Stimulated activated naive CD4-positive, alpha-beta T cell treated with Interleukin-2 at 50 U/mL for 16 hours (primary cell): ENCODE measurements around the gene OR12D3.
"Not testable (repeated sequence)": the region's sequence is repeated elsewhere in the genome, so short reads cannot be mapped to it uniquely, and the experiment has no call there.

Experiments
- DNase-seq: peaks from one replicate; lab custom pipeline; 2025; lab: John Stamatoyannopoulos, UW

Gene OR12D3, protein sequence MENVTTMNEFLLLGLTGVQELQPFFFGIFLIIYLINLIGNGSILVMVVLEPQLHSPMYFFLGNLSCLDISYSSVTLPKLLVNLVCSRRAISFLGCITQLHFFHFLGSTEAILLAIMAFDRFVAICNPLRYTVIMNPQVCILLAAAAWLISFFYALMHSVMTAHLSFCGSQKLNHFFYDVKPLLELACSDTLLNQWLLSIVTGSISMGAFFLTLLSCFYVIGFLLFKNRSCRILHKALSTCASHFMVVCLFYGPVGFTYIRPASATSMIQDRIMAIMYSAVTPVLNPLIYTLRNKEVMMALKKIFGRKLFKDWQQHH

DNA sequence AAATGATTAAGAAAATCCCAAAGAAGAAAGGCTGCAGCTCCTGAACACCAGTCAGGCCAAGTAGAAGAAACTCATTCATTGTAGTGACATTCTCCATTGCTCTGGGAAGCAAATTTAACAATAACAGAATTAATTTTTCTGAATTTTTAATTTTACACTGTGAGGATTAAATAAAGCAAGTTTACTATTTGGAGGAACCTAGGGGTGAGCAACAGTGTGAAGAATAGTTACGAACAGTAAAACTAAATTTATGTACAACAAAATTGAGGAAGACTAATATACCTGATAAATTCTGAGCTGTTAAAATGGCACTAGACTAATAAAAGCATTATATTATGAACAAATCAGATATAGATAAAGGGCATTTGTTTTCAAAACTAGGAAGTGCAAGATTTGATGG is at the start of gene OR12D3:
OR12D3 (minus strand) TSS at position 101 of the 400 bp plus-strand sequence; CDS start at position 97, 4 bp downstream.
- DNase-seq, result no peak

DNA sequence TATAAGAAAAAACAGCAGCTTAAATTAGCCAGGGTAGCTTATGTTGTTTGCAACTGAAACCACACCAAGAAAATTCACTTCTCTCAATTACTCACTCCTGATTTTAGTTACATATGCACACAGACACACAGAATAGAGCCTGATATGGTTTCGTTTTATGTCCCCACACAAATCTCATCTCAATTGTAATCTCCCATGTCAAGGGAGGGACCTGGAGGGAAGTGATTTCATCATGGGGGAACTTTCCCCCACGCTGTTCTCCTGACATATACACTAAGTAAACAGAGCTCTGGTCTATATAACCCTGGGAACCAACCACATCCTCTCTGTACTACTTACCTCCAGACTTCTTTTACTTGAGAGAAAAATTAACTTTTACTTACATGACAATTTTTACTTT is 49.5 kb upstream of the OR12D3 start:
- DNase-seq, result no peak

DNA sequence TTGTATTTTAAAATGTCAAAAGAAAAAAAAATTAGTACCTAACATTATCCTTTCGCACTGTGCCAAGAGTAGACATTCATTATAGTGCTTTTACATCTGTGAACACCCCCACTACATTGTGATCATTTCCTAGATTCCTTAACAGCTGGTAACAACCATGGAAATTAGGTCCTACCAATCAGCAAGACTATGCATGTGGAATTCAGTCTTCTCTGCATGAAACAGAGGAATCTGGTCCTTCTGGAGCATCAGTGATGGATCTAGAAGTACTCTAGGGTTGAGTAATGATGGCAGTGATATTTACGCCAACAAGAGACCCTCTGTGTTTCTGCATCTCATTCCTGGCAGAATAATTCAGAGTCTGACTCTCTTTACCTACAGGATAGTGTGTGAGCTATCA is 49.1 kb upstream of the OR12D3 start:
- no peak for DNase-seq

DNA sequence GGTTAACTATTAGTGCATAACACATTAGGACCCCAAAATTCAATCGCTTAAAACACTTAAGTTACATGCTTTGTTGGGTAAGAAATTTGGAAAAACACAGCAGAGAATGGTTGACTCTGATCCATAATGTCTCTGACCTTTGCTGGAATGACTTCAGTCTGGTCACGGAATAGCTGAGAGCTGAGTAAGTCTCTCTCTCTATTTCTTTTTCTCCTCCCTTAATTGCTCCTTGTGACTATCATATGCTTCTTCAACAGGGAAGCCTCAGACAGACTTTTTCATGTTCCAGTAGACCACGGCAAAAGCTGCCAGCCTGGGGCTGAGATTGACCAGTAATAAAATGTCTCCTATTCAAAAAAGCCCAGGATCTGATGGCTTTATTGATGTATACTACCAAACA is 44.4 kb upstream of the OR12D3 start:
- no peak for DNase-seq

DNA sequence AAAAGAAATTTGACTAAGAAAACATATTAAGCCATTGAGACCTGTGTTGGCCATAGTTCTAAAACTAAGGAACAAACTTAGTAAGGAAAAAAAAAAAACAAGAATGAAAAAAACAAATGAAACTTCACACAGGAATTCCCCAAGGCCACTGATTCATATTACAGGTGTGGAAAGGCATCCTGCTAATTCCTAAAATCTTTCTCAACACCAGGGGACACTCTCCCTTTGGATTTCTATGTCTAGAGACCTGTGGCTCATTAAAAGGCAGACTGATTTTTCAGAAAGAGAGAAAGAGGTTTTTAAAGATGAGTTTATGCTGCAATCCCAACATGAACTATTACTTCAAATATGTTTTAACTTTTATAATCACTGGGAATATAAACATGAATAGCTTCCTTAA is 39.5 kb upstream of the OR12D3 start, which contains the start of gene OR12D1:
OR12D1 (plus strand) TSS at position 341 of the 400 bp plus-strand sequence.
- DNase-seq, result no peak

DNA sequence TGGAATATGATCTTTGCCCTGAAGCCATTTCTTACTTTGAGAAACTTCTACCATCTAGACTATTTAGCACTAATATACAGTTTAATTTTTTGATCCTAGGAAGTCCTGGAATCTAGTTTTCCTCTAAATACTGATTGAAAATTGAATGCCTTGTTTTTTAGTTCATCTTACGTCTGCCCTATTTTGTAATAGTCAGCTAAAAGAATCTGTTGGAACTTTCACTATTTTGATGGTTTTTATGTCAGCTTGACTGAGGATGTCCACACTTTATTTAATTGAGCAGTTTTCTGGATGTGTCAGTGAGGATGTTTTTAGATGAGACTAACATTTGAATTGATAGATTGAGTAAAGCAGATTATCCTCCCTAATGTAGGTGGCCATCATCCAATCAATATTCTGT is 28.7 kb upstream of the OR12D3 start:
- DNase-seq, result no peak

DNA sequence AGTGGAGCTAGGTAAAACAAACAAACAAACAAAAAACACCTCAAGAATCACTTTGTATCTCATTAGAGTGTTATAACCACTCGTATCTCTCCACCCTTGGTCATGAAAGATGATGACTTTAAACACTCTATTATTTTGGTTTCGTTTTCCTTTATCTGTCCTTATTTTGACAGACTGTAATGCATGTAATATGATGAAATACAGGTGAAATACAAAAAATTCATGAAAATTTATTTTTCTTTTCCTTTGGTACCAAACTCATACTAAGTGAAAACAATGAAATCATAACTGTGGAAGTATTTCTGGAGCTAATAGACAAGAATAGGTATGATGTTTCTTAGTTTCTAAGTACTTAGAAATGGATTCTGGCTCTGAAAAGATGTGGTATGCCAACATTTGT is 24.4 kb upstream of the OR12D3 start:
- no peak for DNase-seq

DNA sequence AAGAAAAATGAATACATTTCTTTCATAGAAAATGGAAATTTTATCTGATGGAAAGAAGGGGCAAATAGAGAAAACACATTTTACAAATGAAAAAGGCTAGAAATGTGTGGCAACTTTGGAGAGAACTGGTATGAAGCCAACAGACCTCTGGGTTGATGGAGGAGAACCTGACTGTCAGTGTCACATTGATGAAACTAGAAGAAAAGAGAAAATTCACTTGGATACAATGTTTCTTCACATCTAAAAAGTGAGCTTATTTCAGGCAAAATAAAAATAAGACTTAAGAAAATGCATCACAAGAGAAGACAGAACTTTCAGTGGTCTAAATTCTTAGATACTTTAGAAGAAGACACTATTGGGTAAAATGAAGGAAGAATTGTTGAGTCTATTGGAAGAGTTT is 20.2 kb upstream of the OR12D3 start, which contains the start of gene OR12D2:
OR12D2 (plus strand) TSS at position 301 of the 400 bp plus-strand sequence. CDS start 1,069 bp downstream, outside the sequence.
- DNase-seq, result no peak

DNA sequence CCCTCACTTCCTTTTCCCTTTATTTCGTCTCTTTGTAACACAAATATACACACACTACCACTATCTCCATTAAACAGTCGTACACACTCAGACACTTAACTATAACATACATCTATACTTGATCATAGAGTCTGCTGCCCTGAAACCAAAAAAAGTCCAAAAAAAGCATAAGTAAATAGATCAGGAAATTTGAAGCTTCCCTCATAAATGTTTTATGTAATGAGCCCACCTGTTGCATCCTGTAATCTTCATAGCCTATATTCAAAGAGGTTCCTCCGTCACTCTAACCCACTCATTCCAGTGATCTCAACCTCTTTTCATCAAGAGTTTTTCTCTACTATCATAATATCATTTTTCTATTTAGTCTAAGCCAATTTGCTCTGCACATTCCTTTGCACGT is 13.4 kb upstream of the OR12D3 start:
- DNase-seq, result no peak

DNA sequence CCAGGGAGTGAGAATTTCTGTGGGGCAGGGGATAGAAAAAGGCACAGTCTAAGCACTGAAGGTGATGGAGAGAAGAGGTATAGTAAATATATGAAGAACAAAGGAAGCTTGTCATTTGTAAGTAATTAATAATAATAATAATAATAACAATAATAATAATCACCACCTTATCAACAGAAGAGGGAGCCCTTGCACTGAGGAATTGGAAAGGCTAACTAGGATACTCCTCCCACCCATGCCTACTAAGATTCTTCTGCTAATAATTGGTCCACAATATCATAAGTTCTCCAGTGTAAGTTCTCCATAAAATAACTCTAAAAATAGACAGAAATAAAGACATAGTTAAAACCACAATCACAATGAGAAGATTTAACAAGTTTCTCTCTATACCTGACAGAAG is 912 bp upstream of the OR12D3 start:
- DNase-seq, result no peak

DNA sequence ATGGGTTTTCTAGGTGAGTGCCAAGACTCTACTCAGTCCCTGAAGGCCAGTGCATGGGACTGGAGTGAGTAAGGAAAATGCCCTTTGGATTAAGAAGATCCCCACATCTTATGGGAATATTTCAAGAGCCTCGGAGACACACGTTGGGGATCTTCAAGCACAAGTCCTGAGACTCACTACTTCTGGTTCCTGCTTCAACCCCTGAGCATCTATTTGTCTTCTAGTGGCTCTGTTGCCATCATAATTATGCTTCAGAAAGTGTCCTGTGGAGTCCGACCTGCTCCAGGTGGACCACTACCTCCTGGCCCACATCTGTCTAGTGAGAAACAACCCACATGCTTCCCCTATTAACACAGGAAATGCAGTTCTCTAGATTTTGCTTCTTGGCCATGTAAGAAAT is 6.3 kb downstream of the OR12D3 start, which contains the start of gene OR5V1:
OR5V1 (minus strand) TSS at position 101 of the 400 bp plus-strand sequence. CDS start 12,670 bp downstream, outside the sequence.
- DNase-seq, result no peak

DNA sequence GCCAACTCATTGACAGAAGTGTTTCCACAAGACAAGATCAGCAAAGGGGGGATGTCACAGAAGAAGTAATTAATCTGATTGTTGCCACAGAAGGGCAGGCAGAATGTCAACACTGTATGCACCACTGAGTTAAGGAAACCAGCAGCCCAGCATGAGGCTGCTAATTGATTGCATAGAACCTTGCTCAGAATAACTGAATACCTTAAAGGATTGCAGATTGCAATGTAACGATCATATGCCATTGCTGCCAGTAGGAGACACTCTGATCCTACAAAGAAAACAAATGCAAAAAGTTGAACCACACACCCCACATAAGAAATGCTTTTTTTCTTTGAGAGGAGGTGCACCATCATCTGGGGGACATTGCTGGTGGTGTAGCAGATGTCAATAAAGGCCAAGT is 19.5 kb downstream of the OR12D3 start:
- no peak for DNase-seq

DNA sequence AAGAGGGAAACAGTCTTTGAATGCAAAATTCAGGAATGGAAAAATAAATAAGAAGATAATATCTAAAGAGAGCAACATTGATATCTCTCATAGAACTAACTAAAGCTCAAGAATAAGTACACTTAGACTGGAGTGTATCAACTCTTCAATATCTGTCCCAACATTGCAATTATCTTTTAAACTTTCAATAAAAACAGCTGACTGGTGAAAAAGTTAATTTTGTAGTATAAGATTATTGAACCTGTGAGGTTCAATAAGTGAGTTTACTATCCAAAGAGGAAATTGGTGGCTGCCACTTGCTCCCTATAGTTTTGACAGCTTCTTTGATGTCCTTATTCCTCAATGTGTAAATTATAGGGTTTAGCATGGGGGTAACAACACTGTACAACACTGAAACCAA is 20.1 kb downstream of the OR12D3 start:
- no peak for DNase-seq

DNA sequence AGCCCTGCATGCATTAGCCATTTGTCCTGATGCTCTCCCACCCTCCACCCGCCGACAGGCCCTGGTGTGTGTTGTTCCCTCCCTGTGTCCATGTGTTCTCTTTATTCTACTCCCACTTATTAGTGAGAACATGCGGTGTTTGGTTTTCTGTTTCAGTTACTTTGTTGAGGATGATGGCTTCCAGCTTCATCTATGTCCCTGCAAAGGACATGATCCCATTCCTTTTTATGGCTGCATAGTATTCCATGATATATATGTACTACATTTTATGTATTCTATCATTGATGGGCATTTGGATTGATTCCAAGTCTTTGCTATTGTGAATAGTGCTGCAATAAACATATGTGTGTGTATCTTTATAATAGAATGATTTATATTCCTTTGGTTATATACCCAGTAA is 25.7 kb downstream of the OR12D3 start:
- not testable (repeated sequence) for DNase-seq

DNA sequence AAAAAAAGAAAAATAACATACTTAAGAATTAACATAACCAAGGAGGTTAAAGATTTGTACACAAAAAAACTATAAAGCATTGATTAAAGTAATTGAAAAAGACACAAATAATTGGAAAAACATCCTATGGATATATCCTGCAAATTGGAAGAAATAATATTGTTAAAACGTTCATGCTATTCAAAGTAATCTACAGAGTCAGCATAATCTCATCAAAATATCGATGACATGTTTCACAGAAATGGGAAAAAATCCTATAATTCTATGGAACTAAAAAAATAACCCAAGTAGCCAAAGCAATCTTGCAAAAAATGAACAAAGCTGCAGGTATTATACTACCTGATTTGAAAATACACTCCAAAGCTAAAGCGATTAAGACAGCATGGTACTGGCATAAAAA is 29.7 kb downstream of the OR12D3 start:
- DNase-seq, result no peak

DNA sequence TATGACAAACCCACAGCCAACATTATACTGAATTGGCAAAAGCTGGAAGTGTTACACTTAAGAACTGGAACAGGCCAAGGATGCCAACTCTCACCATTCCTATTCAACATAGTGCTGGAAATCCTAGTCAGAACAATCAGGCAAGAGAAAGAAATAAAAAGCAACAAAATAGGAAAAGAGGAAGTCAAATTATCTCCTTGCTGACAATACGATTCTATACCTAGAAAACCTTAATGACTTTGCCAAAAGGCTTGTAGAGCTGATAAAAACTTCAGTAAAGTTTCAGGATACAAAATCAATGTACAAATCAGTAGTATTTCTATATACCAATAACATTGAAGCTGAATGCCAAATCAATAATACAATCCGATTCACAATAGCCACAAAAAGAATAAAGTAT is 38.8 kb downstream of the OR12D3 start:
- DNase-seq, result no peak

DNA sequence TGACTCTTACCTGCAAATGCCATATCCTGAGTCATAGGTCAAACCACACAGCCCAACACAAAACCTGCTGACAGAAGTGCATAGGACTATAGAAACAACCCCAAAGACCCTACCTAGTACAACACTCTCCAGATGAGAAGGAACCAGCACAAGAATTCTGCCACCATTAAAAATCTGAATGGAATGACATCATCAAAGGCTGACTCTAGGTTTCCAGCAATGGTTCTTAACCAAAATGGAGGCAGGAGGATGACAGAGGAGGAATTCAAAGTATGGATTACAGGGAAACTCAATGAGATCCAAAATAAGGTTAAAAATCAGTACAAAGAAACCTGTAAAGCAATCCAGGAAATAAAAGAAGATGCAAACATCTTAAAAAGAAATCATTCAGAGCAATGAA is 42.4 kb downstream of the OR12D3 start:
- DNase-seq, result no peak

DNA sequence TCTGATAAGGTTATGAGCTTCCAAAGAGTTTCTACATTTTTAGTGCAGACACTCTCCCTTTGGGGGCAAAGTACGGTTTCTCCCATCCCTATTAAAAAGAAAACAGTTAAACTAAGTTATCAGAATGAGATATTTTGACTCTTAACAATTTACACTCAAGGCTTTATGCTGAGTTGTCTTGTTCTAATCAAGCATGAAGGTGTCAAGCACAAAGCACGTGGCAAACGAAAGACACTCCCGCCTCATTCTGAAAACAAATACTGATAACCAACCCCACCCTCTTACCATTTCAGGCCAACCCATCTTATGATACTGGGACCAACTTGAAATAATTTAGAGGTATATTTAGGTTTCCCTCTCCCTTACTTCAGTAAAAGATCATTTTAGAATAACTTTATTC is 49.3 kb downstream of the OR12D3 start:
- DNase-seq, result no peak
